ENCODE measurements around the gene SLC35E1.
"Not testable (repeated sequence)": the region's sequence is repeated elsewhere in the genome, so short reads cannot be mapped to it uniquely, and the experiment has no call there.

SLC35E1 gene

DNA sequence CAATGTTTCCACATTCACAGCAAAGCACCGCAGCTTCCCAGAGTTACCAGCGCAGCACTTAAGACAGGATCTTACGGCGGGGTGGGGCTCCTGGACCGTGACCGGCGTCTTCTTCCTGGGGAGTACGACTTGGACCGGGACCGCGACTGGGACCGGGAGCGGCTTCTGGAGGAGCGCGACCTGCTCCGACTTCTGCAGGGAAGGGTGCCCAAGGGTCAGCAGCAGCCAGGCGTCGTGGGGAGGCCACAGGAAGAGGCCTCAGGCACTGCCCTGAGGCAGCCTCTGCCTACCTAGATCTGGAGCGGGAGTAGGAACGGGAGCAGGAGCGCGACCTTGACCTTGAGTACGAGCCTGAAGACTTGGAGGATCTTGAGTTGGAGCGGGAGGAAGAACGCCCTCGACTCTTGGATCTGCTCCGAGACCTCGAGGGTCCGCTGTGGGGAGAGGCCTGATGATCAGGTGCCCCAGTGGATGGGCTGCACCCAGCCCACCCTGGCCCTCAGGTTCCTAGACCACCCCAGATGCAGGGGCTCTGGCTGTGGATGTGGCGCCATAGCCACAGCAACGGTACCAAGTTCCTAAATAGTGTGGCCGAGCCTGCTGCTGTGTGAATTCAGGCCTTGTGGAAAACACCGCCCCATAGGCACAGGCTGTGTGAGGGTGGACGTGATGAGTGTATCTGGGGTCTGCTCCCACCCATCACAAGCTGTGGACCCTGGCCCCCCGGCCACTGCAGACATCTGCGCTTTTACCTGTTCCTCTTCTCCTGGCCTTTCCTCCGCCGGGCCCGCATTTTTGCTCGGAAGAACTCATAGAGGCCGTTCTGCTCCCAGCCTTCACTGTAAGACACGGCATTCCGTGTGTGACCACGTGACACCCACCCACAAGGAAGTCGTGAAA, 51.9 kb downstream of the SLC35E1 start:
- no peak for DNase-seq

GRCh38 chr19:16519230-16519687, 53.0 kb downstream of the SLC35E1 start:
- DNase-seq = no peak

DNA sequence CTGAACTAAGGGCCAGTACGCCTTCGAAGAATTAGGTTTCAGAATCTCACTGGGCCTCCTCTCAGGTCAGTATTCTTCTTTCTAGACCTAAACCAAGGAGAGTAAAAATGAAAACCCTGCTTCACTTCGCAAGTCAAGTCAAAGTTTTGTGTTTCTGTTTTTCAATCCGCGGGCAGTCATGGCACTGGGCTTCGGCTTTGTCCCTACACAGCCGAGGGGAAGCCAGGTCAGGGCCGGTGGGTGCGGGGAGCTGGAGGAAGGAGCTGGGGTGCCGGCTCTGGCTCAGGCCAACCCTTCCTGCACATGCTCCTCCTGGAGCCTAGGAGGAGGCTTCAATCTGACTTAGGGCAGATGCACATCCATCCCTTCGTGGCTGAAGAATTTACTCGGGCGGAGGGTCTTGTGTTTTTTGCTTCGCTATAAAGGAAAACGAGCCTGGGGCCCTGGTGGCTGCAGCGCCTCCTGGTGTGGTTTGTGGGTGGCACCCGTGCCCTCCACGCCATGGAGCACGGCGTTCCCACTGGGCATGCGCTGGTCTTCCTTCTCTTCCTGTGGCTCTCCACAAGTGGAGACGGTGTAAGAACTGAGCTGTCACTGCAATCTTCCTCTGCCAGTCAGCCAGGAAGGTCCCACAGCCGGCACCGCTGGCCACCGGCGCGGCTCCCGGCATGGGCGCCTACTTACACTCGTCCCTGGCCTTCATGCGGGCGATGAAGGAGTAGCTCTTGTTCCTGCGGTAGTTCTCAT, 53.6 kb downstream of the SLC35E1 start:
- no peak for DNase-seq

DNA sequence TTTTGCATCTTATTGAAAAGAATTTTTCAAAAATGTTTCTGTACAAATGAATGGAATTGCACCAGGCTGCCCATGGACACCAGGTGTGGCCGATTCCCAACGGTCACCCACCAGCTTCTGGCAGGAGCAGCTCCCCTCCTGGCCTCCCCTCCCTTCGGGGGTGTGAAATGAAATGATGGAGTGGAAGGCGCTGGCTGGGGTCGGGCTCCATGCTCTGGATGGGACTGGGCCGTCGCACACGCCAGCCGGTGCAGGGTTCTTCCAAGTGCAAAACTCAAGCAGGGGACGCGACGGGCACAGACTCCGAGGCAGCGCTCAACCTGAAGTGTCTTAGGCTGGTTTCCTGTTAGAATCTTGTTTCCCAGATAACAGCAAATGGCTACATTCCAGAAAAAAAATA, 54.2 kb downstream of the SLC35E1 start:
- no peak for DNase-seq

GRCh38 chr19:16516923-16517610, 55.1 kb downstream of the SLC35E1 start:
- no peak for DNase-seq

DNA sequence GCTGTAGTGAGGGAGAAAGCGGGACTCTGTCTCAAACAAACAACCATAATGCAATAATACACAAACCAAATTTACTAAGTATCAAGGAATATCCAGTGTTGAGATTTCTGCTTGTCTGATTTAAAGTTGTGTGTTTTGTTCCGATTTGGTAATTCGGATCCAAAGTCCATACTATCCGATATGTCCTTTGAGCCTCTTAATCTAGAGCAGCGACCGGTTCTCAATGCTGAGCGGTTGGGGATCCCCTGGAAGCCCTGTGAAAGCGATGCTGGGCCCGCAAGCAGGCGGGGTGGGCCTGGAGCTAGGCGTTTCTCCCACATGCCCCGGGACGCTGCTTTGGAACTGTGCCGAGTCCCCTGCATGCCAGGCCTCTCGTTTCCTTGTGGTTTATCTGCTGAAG, 55.8 kb downstream of the SLC35E1 start:
- no peak for DNase-seq

DNA sequence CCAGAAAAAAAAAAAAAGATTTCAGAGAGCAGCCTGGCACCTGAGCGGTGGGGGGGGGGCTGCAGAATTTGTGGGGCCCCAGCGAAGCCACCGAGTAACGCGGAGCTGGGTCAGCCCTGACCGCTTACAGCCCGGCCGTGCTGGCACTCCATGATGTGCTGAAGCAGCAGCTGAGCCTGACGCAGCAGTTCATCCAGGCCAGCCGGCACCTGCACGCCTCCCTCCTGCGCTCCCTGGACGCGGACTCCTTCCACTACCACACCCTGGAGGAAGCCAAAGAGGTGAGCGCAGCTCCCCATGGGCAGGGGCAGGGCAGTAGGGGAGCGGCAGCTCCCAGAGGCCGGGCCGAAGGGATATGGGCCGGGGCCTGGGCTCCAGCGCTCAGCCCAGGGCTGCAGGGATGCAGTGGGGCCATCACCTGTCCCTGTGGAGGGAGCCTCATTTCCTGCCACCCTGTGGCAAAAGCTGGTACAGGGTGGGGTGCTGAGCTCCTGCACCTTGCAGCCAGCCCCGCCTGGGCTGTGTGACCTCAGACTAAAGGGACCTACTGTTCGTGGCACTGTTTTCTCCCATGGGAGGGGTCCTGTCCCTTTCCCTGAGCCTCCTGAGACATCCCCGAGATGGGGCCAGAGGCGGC, 57.7 kb downstream of the SLC35E1 start:
- DNase-seq = no peak

DNA sequence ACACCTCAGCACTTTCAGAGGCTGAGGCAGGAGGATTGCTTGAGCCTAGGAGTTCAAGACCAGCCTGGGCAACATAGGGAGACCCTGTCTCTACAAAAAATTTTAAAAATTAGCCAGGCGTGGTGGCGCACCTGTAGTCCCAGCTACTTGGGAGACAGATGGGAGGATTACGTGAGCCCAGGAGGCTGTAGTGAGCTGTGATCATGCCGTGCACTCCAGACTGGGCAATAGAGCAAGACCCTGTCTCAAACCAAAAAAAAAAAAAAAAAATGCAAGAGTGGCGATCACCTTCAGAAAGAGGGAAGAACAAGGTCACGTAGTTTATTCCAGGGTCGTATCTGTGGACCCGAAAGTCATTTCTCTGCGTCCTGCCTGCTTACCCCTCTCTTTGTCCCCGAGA, 59.6 kb downstream of the SLC35E1 start:
- not testable (repeated sequence) for DNase-seq

DNA sequence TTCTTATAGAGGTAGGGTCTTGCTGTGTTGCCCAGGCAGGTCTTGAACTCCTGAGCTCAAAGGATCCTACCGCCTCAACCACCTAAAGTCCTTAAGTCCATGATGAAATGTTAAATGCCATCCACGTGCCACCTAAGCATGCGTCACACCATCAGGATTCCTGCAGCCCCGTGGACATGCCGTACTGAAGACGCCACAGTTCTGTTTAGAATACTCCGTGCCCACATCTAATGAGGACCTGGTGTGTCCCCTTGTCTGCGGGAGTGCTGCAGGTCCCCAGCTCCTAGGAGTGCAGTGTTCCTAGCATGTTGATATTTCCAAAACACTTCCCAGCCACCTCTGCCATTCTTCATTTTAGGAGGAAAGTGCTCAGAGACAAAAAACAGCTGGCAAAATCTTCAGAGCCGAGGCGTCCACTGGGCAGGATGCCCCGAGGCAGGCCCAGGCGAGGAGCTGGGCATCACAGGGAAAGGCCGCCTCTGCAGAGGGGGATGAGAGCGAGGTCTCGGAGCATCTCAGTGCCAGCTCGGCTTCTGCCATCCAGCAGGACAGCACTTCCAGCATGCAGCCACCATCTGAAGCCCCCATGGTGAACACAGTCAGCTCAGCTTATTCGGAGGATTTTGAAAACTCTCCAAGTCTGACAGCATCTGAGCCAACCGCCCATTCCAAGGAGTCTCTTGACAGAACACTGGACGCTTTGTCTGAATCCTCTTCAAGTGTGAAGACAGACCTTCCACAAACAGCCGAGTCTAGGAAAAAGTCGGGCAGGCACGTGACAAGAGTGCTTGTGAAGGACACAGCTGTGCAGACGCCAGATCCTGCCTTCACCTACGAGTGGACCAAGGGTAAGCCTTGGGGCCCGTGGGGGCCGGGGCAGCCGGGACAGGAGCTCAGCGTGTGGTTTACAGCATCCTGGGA, 62.8 kb downstream of the SLC35E1 start:
- no peak for DNase-seq

GRCh38 chr19:16508546-16508945, 63.7 kb downstream of the SLC35E1 start:
- DNase-seq = no peak

DNA sequence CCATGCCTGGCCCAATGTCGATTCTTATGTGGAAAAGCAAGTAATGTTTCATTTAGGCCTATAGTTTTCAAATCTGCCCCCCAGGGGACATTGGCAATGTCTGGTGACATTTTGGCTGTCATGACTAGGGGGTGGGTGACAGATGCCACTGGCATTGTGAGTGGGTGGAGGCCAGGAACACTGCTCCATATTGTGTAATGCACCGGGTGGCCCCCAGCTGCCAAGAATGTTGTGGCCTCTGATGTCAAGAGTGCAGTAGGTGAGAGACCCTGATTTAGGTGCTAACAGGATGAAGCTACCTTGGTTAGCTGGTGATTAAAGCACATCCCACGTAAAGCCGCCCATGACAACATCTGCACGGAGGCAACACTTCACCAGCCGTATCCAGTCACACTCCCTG, 65.3 kb downstream of the SLC35E1 start:
- DNase-seq = no peak

- DNase-seq = not testable (repeated sequence)
Measured at GRCh38 chr19:16506161-16506560, 66.1 kb downstream of the SLC35E1 start.

GRCh38 chr19:16504271-16504670, 67.9 kb downstream of the SLC35E1 start:
- no peak for DNase-seq
